Gastrocnemius medialis (tissue), 4 donors: ENCODE data around the gene SHQ1.

ENCODE experiments used
- POLR2A ChIP-seq, 2 donors: fragments of 450-650 bp; IDR thresholded peaks; one replicate each; pipeline ENCODE4 v1.6.1; 2017; ENCODE audit warnings: antibody characterized with exemption in 2 of 2, mild to moderate bottlenecking in 2 of 2, moderate library complexity in 2 of 2
- TF ChIP-seq, protein P1 (sequence below), 5 experiments: fragments of 450-650 bp in 3 of 5; fragments of 200-600 bp in 2 of 5; sonication (generic) in 2 of 5; IDR thresholded peaks in 4 of 5; conservative IDR thresholded peaks in 1 of 5; 1 replicate in 4 of 5; 2 replicates in 1 of 5; pipeline ENCODE4 v1.5.1; 2016 to 2019; ENCODE audit warnings: antibody characterized with exemption in 5 of 5, mild to moderate bottlenecking in 3 of 5, moderate library complexity in 3 of 5

DNA sequence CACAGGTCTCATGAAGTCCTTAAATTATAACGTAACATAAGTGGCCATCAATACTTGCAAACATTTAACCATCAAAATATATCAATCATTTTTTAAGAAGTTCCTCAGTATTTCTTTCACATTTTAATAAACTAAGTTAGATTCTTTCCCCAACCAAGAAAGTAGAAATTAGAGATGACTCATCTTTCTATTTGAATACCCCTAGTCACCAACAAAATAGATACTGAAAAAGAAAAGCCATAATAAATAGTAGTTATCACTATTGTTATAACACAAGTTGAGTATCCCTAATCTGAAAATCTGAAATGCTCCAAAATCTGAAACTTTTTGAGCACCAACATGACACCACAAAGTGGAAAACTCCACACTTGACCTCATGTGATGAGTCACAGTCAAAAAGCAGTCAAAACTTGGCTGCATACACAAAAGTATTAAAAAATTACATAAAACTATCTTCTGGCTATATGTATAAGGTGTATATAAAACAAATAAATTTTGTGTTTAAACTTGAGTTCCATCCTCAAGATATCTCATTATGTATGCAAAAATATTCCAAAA, 3.7 kb downstream of the SHQ1 start:
- TF ChIP-seq, protein P1, sequence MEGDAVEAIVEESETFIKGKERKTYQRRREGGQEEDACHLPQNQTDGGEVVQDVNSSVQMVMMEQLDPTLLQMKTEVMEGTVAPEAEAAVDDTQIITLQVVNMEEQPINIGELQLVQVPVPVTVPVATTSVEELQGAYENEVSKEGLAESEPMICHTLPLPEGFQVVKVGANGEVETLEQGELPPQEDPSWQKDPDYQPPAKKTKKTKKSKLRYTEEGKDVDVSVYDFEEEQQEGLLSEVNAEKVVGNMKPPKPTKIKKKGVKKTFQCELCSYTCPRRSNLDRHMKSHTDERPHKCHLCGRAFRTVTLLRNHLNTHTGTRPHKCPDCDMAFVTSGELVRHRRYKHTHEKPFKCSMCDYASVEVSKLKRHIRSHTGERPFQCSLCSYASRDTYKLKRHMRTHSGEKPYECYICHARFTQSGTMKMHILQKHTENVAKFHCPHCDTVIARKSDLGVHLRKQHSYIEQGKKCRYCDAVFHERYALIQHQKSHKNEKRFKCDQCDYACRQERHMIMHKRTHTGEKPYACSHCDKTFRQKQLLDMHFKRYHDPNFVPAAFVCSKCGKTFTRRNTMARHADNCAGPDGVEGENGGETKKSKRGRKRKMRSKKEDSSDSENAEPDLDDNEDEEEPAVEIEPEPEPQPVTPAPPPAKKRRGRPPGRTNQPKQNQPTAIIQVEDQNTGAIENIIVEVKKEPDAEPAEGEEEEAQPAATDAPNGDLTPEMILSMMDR (IDR thresholded peaks at IDR 0.05 in 4 of 5, conservative IDR thresholded peaks at IDR 0.05 in 1 of 5): no peak
- no peak for TF ChIP-seq POLR2A (IDR thresholded peaks at IDR 0.05)
